ENCODE data around the gene EIF3D.
A peak's percentile ranks its signal among the peaks of the same experiment; 100 is the strongest.

Gene EIF3D

DNA sequence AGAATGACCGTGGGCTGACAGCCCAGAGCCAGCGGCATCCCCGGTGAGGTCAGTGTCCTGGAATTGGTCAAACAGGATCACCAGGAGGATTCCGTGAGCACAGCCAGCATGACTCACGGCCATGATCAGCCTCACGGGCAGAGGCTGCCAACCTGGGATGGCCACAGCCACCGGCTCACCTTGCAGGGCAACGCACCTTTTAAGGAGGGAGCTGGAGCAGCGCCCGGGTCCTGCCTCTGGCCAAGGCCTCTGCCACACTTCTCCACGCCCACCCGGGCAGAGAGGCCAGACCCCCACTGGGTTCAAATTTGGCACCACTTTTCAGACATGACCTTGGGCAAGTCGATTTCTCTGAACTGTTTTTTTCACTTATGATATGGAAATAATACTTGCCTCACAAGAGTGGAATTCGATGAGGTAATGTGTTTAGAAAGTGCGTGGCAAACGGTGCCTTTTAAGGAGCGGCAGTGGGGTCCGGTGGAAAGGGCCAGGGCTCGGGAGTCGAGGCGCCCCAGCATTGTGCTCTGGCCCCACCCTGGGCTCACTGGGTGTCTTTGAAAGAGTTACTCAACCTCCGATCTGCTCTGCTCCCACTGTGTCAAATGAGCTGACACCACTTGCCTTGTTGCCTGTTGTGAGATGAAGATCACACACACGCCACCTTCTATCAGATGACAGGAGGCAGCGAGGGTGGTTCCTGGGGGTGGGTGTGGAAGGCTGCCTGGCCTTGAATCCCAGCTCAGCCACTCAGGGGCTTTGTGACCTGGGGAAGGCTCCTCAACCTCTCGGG is 63.5 kb downstream of the EIF3D start:
- DNase-seq (ENCODE audit: low read depth) = peak; percentile 85
- TF ChIP-seq, protein P1, sequence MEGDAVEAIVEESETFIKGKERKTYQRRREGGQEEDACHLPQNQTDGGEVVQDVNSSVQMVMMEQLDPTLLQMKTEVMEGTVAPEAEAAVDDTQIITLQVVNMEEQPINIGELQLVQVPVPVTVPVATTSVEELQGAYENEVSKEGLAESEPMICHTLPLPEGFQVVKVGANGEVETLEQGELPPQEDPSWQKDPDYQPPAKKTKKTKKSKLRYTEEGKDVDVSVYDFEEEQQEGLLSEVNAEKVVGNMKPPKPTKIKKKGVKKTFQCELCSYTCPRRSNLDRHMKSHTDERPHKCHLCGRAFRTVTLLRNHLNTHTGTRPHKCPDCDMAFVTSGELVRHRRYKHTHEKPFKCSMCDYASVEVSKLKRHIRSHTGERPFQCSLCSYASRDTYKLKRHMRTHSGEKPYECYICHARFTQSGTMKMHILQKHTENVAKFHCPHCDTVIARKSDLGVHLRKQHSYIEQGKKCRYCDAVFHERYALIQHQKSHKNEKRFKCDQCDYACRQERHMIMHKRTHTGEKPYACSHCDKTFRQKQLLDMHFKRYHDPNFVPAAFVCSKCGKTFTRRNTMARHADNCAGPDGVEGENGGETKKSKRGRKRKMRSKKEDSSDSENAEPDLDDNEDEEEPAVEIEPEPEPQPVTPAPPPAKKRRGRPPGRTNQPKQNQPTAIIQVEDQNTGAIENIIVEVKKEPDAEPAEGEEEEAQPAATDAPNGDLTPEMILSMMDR (IDR thresholded peaks at IDR 0.05; ENCODE audit: low read depth, low read length, missing control alignments) = no peak
- H3K4me3 ChIP-seq (ENCODE audit: low read depth, low read length) = no peak overlapping the region
- in situ Hi-C loops (cut with HindIII; ENCODE audit: low sequenced_read_pairs) = loop anchor here (10.0 kb wide), 1 partner anchor 101 kb away; no protein-coding TSS in a partner anchor

DNA sequence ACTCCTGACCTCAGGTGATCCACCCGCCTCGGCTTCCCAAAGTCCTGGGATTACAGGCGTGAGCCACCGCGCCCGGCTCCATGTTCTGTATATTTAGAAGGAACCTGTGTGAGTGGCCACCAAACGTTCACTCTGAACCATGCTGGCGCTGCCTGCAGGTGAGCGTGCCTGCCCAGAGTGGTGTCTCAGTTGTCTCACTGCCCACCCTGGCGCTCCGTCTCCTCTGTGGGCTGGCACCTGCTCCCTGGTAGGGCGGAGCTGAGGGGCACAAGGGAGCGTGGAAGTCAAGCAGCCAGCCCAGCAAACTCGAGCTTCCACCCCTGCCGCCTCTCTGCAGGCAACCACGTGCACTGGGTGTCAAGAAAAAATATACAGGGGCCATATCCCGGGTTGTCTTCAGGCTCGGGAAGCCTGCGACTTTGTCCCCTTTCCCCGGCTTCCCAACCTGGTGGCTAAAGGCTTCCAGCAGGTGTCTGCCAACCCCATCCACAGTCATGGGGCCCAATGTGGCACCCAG is 64.2 kb downstream of the EIF3D start:
- in situ Hi-C loops (cut with HindIII; ENCODE audit: low sequenced_read_pairs) = loop anchor here (10.0 kb wide), 1 partner anchor 100 kb away; no protein-coding TSS in a partner anchor
- DNase-seq (ENCODE audit: low read depth) = no peak
- TF ChIP-seq, protein P1 (IDR thresholded peaks at IDR 0.05; ENCODE audit: low read depth, low read length, missing control alignments) = no peak
- no peak overlapping the region for H3K4me3 ChIP-seq (ENCODE audit: low read depth, low read length)

DNA sequence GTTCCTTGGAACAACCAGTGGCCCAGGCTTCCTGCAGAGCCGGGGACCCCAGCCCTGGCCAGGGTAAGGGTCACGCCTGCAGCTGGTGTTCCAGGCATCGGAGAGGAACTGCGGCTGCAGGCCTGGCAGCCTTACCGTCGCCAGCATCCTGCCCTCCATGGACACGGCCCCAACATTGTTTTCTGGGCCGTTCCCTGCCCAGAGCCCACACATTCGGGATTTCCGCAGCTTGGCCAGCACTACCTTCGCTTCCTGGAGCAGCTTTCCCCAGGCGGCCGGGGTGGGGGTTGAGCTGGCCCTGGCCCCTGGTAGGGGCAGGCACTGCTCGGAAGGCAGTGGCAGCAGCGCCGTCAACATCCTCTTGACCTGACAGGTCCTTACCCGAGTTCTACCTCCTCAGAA is 65.2 kb downstream of the EIF3D start:
- no peak overlapping the region for H3K4me3 ChIP-seq (ENCODE audit: low read depth, low read length)
- TF ChIP-seq, protein P1 (IDR thresholded peaks at IDR 0.05; ENCODE audit: low read depth, low read length, missing control alignments) = no peak
- in situ Hi-C loops (cut with HindIII; ENCODE audit: low sequenced_read_pairs) = loop anchor here (10.0 kb wide), 1 partner anchor 99 kb away; no protein-coding TSS in a partner anchor
- DNase-seq (ENCODE audit: low read depth) = no peak

DNA sequence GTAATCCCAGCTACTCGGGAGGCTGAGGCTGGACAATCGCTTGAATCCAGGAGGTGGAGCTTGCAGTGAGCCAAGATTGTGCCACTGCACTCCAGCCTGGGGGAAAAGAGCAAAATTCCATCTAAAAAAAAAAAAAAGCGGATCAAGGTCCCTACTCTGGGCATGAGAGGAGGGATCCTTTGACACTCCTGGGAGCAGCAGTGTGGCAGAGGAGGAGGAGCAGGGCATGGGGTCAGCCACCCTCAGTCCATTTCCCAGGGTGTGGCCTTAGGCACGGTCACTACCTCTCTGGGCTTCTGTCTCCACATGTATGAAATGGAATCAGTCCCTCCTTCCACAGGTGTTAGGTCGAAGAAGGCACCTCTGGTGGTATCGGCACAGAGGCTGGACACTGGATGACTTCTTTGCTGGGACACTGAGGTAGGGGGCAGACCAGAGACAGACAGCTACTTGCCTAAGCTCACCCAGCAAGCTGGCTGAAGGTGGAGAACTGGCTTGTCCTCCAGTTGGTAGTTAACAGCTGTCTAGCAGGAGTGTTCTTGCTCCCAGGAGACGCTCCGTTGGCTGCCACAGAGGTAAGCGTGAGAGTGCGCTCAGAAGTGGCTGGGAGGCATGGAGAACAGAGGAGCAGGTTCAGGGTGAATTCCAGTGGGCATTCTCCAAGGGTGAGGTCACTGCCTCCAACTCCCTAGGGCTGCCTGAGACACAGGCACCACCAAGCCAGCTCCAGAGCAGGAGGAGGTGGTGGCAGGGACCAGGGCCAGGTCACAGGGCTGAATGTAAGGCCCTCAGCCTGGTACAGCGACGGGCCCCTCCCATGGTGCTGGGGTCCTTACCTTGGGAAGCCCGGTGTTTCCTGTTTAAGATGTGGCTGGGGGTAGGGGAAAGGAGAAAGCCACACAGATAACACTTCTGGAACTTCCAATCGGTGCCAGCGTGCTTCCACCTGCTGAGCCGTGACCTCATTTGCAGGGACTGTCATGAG is 67.0 kb downstream of the EIF3D start:
- in situ Hi-C loops (cut with HindIII; ENCODE audit: low sequenced_read_pairs) = loop anchor here (10.0 kb wide), 1 partner anchor 97 kb away; no protein-coding TSS in a partner anchor

More for the DNA sequence above, 67.0 kb downstream of the EIF3D start:
- peak; percentile 66 for DNase-seq (ENCODE audit: low read depth)
- H3K4me3 ChIP-seq (ENCODE audit: low read depth, low read length) = no peak overlapping the region
- TF ChIP-seq, protein P1 (IDR thresholded peaks at IDR 0.05; ENCODE audit: low read depth, low read length, missing control alignments) = no peak
